Kidney epithelial cell (primary cell): ENCODE data around the gene HDGFL2. TPM values are rescaled to one million over a fixed set of nuclear protein-coding genes. Genes with fewer than 3 reads are reported as not detected.

ENCODE experiments used
- DNase-seq: peaks from one replicate; pipeline ENCODE4 v3.0.0-alpha.2; 2010; ENCODE audit warnings: low read depth
- H3K27me3 ChIP-seq: 2 replicates; pipeline ENCODE4 v1.6.0; 2011; ENCODE audit warnings: low read length; ENCODE audit not compliant: control insufficient read depth, insufficient read depth
- H3K36me3 ChIP-seq: 2 replicates; pipeline ENCODE4 v1.5.1; 2011; ENCODE audit warnings: low read length; ENCODE audit not compliant: control insufficient read depth, insufficient read depth
- H3K4me3 ChIP-seq: 2 replicates; pipeline ENCODE4 v1.5.1; 2011; ENCODE audit warnings: low read depth, mild to moderate bottlenecking, control low read depth, low read length
- CTCF ChIP-seq: IDR thresholded peaks from 2 replicates; pipeline ENCODE4 v1.5.1; 2011; ENCODE audit warnings: mild to moderate bottlenecking, moderate library complexity, low read length, control low read depth, inconsistent platforms; ENCODE audit not compliant: insufficient read depth, poor library complexity, severe bottlenecking
- total RNA-seq: library from RNA; depleted of rRNA; stranded (reverse); fragments of >200 nt; gene quantifications from 2 replicates; pipeline ENCODE4 v1.2.3, GENCODE V29; 2015

The HDGFL2 gene
- total RNA-seq, 1 donor from 2014 or later: 82.0 TPM

DNA sequence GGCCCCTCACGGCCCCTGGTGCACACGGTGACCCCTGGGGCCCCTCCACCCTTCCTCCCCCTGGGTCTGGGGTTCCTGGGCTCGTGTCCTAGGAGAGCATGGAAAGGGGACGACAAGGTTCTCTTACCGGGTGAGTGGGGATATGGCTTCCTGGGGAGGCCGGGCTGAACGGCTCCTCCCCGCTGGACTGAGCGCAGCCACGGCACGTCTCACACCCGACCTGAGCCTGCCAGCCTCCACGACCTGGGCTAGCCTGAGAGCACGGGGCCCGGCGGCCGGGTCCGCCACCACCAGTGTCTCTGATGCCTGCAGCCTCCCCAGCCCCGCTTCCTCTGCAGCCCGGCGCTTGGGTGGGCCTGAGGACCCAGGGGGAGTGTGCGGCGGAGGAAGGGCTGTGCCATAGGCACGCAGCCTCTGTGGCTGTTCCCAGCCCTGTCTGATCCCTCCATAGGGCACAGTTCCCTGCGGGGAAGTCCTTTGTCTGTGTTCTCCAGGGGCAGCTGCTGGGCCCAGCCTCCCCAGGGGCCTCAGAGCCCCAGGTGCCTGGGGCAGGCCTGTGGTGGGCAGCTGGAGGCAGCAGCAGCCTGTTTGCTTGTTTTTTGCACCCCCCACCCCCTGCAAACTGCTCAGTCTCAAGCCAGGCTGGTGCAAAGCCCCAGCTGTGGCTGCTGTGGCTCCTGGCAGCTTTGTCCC lies 31.2 kb downstream of the HDGFL2 start:
- no peak for TF ChIP-seq CTCF
- Histone ChIP-seq H3K4me3 (no peak overlapping the region), H3K27me3 (no peaks in the 10 kb centered on the region), H3K36me3 (peaks cover 1% of the 10 kb centered on the region)
- no peak for DNase-seq

DNA sequence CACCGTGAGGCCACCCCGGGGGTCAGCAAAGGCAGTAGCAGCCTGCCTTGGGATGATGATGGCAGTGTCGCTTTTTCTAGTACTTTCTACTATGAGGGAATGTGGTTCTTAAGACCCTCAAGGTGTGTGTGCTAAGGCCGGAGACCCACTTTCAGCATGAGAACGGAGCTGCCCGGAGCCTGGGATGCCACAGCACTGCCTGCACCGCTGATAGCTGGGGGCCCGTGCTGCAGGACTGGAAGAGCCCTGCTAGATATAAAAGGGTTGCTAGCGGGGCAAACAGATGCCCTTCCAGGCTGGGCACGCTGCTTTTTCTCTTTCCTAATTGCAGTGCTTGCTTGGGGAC lies 31.7 kb downstream of the HDGFL2 start:
- no peak for DNase-seq
- peaks cover 1% of the 10 kb centered on the region for H3K36me3 ChIP-seq

DNA sequence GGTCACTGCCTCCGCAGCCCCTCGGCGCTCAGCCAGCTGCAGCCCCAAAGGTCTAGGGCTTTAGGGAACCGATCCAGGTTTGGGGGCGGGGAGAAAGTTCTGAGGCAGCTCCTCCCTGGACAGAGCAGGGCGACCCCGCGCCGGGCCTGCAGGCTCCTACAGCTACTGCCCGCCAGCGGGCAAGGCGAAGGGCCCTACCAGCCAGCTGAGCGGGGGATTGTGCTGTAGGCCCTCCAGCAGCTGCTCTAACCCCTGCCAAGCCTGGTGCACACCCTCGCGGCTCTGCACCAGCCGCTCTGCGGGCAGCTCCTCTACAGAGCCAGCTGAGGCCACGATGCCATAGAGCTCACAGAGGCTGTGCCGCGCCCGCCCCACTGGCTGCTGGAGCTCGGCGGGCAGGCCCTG lies 32.2 kb downstream of the HDGFL2 start:
- H3K27me3 ChIP-seq: no peaks in the 10 kb centered on the region
- DNase-seq: no peak
- H3K4me3 ChIP-seq: no peak overlapping the region
- H3K36me3 ChIP-seq: peaks cover 1% of the 10 kb centered on the region
- TF ChIP-seq CTCF: no peak

More for the DNA sequence above, 31.7 kb downstream of the HDGFL2 start:
- Histone ChIP-seq H3K4me3 (no peak overlapping the region), H3K27me3 (no peaks in the 10 kb centered on the region)
- TF ChIP-seq CTCF: no peak

DNA sequence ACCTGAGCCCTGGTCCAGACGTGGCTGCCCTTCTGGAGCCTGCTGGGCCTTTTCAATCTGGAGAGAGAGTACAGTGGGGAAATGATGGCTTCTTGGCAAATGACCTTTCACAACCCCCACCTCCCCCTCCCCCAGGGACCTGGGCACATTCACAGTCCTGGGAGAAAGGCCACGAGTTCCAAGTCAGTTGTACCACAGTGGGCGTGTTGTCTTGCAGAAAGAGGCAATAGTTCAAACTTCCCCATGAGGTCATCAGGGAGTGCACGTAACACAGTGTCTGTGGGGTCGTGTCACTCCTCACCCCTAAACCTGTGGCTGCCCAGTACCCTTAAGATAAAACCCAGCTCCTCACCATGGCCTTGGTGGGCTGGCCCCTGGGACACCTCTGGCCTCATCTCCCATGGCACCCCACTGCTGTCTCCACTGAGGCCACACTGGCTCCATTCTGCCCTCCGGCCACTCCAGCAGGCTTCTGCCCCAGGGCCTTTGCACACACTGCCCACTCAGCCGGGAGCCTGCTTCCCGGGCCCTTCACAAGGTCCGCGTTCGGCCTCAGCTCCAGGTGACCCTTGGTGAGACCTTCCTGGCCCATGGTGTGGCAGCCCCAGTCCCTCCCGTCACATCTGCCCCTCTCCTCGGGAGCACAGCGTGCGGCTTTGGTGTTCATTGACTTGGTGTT lies 32.9 kb downstream of the HDGFL2 start:
- no peak overlapping the region for H3K4me3 ChIP-seq
- no peak for DNase-seq
- no peaks in the 10 kb centered on the region for H3K27me3 ChIP-seq
- TF ChIP-seq CTCF: no peak
- H3K36me3 ChIP-seq: peaks cover 1% of the 10 kb centered on the region

GRCh38 chr19:4505570-4506448 lies 33.7 kb downstream of the HDGFL2 start:
- TF ChIP-seq CTCF: no peak
- Histone ChIP-seq H3K27me3 (no peaks in the 10 kb centered on the region), H3K4me3 (no peak overlapping the region), H3K36me3 (peaks cover 1% of the 10 kb centered on the region)
- DNase-seq: no peak
